ENCODE data around the gene LAMA2. TPM values are rescaled to one million over a fixed set of nuclear protein-coding genes. Genes with fewer than 3 reads are reported as not detected.
"Not testable (repeated sequence)": the region's sequence is repeated elsewhere in the genome, so short reads cannot be mapped to it uniquely, and the experiment has no call there.

Gene LAMA2
- total RNA-seq, 1 donor from 2014 or later, result 1.4 TPM

DNA sequence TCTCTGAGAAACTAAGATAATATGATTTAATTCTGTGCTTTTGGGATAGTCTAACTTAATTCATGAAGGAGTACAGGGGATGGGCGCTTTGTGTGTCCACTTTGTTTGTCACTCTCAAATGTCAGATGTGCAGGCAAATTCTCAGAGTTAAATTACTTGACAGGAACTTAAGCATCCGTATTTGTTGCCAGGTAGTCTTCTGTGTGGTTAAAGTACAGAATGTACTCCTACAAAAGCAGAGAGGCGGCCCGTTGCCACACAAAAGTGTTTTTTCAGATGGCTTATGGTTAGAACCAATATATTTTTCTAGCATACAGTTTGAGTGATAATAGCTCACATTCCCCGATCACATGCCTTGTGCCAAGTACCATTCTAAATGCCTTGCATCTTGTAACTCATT, 234.4 kb downstream of the LAMA2 start:
- intact Hi-C loops (cut with micrococcal nuclease), result no loop called here

DNA sequence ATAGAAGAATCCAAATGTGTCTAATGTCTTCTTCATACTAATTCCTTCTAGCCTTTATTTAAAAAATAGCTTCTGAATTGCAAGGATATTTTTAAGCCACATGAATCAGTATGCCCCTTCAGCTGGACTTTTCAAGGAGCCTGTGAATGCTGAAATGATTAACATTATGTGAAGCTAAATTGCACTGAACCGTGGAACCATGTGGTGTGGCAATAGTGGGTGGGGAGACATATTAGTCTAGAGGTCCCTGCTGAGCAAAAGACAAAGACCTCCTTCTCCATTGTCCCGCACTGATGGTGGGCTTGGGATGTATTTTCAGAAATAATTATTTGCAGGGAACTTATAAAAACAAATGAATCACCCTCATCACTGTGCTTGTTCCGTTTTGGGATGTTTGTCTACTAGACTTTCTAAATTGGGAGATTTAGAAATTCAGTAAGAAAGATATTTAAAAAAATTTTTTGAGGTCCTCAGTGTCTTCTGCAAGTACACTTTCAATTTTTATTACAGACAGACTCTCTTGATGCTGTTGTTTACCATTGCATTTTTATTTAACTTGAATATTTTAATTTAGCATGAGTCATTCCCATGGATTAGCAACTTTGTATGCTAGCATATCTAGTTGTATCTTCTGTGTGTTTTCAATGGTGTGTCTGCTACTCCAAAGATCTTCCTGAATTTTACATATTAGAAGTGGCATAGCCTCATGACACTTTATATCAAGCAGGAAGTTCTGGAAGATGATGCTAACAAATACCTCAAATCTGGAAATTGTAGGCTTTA, 238.1 kb downstream of the LAMA2 start:
- intact Hi-C loops (cut with micrococcal nuclease), result no loop called here

DNA sequence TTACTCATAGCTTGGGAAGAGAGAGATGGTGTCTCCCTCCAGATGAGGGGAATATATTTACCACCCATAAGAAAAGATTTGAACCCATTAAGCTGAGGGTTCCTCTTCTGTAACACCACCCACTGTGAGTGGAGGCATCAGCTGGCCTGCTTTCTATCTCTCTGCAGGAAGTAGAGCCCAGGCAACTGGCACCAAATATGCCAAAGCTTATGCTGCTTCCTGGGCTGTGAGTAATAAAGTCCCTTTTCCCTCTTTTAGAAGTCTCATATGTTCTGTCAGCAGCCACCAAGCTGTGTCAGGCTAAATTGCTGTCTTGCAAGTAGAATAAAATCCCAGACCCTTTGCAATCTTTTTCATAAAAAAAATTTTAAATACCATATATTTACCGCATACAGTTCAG, 241.4 kb downstream of the LAMA2 start:
- intact Hi-C loops (cut with micrococcal nuclease), result no loop called here

DNA sequence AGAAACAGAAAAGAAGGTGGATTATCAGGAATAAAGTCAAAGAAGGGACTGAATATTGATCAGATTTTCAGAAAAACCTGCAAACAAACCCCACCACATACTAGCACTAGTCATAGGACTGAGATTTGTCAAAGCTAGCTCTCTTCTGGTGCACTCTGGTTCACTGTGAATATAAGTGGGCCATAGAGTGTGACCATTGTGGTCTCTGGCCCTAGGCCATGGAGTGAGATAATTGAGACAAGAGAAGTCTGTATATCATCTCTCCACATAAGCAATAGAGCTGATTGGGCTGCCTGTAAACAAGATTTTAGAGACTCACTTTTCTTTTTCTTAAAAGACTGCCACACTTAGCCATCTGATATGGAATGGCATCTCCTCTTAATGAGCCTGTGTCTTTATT, 247.2 kb downstream of the LAMA2 start:
- intact Hi-C loops (cut with micrococcal nuclease), result no loop called here

DNA sequence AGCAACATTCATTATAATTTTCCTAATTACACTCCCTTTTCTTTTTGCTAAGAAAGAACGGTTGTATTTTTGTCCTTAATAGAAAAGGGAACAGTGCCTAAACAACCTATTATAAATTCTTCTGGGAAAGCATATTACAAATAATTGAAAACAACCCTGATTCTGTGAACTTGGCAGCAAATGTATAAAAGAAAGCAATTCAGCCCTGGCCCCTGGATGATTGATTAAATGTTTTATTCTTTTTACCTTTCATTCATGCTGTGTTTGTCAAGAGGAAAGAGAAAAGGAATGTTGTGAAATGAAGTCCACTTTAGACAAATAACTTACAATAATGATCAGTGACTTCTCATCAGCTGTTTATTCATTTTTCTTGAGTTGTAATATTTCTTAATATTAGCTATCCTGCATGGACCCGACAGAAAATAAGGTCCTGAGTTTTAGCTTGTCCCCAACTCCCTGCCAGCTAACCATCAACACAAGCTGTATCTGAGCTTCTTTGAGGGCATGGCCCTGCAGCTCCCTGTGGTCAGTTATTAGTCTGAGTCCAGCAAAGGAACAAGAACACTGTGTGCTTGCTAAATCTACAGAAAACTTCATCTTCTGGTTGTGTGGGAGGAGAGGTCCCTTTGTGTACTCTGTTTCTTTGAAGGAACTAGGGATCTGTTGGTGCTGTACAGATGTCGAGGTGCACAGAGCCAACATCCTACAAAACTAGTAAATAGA, 248.2 kb downstream of the LAMA2 start:
- intact Hi-C loops (cut with micrococcal nuclease), result no loop called here

DNA sequence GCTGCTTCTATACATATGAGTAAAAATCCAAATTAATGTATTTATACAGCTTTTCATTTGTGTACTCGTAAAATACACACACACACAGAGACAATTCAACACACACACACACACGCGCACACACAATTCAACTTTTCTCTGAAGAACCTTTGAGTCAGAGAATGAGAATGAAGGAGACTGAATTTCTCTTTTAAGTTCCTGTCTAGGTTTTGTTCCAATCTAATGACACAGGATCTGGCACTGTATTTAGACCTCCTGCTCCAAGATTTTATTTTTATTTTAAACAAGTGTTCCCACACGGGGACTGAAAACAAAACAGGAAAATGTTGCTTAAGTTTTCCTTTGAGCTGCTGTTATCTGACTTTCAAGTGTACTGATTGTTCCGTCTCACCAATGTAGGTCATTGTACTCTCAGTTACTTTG, 250.8 kb downstream of the LAMA2 start:
- intact Hi-C loops (cut with micrococcal nuclease), result no loop called here

DNA sequence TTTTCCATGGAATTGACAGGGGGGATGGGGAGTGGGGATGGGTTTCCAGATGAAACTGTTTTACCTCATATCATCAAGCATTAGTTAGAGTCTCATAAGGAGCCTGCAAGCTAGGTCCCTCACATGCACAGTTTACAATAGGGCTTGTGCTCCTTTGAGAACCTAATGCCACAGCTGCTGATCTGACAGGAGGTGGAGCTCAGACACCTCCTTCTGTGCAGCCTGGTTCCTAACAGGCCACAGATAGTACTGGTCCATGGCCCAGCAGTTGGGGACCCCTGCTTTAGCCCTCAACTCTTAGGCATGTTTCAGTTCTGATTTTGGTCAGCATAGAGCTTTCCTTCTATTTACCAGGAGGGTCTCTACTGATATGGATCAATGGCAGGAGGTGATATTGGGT, 251.6 kb downstream of the LAMA2 start:
- intact Hi-C loops (cut with micrococcal nuclease), result no loop called here

DNA sequence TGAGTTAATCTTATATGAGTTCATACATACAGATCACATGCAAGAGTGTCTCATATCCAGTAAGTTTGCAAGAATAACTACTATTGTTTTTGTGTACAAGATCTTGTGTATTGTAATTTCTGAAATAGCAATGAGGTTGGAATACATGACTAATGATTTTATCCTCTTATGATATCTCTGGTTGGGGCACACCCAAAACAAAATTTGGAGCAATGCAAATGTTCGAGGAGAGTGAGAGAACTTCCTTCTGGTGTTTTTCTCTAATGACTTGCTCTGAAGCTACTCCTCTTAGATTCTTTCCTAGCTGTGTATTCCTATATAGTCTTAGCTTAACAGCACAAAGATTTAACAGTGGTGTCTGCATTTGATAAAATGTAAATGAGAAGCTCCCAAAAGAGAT, 252.5 kb downstream of the LAMA2 start:
- intact Hi-C loops (cut with micrococcal nuclease), result no loop called here

DNA sequence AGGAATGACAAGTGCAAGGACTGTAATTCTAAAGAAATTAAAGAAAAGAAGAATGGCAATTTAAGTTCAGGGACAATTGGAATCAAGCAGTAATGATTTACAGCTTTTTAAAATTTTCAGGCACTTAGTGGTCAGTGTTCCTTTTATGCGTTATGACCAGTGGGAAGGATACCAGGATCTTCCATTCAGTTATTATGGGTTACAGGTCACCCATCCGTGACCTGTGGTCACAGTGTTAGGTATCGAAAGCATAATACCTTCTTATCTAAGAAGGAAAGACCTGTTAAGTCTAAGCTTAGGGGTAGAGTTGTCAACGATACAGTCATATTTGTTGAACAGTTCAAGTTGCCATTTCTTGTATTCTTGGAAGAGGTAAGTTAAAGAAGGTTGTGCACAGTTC, 253.8 kb downstream of the LAMA2 start:
- intact Hi-C loops (cut with micrococcal nuclease), result no loop called here

DNA sequence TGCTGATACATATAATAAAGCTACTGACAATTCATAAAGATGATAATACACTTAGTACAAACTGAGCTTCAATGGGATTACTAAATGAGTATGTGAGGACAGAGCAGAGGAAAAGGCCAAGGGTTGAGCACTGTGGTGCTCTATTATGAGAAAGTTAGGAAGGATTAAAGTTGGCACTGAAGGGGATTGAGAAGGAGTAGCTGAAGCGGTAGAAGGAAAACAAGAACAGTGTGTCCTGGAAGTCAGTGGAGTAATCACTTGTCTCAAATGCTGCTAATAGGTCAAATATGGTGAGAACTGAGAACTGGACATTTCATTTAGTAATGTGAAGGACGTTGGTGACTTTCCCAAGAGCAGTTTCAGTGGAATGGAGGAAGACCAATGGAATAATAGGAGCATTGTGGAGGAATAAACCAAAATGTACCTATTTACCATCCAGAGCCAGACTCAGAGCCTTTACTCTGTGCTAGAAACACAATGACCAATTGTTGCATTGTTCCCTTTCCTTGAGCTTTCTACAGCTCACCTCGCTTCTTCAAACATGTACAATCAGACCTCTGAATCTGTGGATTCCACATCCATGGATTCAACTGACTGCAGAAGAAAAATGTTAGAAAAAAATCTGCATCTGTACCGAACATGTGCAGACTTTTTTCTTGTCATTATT, 255.9 kb downstream of the LAMA2 start:
- intact Hi-C loops (cut with micrococcal nuclease), result no loop called here

DNA sequence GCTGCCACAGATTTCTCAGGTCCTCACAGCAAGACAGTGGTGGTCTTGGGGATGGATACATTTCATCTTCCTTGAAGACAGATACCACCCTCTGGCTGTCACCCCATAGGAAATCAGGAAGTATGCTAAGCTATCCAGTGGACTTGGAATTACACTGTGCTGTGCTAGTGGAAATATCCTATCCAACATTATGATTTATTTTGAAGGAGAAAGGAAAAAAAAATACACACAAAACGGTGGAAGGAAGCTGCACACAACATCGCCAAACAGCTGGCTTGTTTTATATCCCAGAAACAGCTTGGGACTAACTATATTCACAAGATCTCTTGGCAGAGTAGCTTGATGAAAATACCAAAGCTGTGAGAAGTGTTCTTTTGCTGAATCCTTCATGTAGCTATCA, 257.6 kb downstream of the LAMA2 start:
- intact Hi-C loops (cut with micrococcal nuclease), result no loop called here

DNA sequence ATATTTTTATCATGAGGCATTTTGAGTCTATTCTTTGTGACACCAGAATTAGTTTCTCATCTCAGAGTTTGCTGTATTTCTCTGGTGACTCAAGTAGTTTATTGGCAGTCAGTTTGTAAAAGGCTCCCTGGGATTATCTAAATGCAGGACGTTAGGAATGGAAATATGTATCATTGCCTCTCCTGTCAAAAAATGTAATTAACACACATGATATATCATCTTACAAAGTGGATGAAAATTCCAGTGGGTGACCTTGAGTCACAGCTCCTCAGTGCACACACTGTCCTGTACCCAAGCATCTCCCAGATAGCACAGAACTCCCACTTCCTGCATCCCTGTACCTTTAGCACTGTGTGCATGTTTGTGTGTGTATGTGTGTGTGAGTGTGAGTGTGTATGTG, 258.6 kb downstream of the LAMA2 start:
- intact Hi-C loops (cut with micrococcal nuclease), result no loop called here

DNA sequence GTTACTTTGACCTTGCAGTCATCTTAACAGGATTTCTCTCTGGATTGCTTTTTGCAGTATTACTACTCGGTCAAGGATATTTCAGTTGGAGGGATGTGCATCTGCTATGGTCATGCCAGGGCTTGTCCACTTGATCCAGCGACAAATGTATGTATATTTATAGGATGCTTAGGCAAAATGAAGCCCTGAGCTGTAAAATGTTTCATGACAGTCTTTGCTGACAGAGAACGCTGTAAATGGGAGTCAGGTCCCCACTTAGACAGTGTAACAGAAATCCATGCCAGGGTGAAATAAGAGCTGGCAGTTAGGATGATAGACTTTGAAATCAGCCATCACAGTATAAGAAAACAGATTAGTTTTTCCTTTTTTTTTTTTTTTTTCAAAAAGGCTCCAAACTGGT, 264.0 kb downstream of the LAMA2 start:
- intact Hi-C loops (cut with micrococcal nuclease), result no loop called here

DNA sequence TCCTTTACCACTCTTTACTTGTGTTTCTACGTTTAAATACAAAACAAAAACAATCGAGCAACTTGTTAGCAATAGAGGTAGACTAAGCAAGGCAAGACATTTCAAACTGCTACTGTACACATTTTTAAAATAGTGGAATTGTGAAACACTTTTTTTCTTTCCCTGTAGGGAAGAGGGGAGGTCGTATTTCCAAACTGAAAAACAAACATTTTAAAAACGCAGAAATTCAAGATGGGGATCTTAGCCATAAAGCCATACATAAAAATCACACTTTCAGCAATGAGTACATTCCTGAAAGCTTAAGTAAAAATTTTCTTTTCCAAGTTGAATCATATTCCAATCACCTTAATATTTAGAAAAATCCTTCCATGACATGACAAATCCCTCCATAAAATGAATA, 267.6 kb downstream of the LAMA2 start:
- intact Hi-C loops (cut with micrococcal nuclease), result no loop called here

DNA sequence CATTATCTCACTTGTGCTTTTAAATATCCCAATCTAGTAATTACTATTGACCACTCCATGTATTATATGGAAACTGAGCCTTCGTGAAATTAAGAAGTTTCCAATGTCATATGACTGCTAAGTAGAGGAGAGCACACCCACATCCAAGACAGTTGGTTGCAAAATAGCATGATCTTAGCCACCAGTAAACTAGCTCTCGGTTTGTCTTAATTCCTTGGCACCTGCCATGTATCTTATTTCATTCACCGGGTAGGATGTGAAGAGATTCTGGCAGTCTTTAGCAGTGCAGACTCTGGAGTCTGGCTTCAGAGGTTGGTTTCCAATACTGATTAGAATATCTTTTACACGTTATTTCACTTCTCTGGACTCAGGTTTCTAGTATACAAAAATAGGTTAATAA, 270.3 kb downstream of the LAMA2 start:
- intact Hi-C loops (cut with micrococcal nuclease), result no loop called here

DNA sequence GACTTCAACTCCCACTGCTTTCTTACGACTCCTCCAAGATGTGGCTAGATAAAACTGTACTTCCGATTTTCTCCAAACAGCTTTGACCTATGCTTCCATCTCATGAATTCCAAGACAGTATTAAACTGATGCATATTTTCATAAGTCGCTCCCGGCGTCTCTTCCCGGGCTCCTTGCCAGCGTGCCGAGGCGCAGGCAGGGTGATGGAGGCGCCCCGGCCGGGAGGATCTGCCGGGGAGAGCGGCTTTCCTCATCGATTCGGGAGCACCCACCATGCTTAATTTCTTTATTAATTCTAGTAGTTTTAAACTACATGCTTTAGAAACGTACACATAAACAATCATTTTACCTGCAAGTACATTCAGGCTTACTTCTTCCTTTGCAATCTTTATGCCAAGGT, 276.3 kb downstream of the LAMA2 start:
- intact Hi-C loops (cut with micrococcal nuclease), result not testable (repeated sequence)

DNA sequence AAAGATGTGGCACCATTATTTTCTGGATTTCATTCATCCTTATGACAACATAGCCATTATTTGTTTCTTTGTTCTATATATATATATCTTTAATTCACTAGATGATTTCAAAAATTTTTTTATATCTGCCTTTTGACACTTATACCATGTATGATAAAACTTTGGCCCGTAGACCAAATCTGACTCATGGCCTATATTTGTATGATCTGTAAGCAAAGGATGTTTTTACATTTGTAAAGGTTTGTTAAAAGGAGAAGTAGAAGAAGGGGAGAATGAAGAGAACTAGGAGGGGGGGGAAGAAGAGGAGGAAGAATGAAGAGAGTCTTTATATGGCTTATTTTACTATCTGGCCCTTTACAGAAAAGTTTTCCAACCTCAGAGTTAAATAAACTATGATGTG, 279.7 kb downstream of the LAMA2 start:
- intact Hi-C loops (cut with micrococcal nuclease), result no loop called here

DNA sequence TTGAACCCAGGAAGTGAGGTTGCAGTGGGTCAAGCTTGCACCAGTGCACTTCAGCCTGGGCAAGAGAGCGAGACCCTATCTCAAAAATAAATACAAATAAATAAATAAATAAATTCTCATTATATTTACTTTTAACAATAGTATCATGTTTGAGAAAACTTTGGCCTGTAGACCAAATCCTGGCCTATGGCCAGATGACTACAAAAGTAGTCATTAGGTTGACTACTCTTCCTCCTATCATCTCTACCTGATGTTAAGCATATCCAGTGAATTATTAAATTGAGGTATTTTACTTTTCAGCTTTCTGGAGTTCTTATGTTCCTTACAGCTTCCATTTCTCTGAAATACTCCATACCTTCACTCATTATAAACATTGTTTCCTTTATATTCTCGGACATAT, 280.6 kb downstream of the LAMA2 start:
- intact Hi-C loops (cut with micrococcal nuclease), result no loop called here

DNA sequence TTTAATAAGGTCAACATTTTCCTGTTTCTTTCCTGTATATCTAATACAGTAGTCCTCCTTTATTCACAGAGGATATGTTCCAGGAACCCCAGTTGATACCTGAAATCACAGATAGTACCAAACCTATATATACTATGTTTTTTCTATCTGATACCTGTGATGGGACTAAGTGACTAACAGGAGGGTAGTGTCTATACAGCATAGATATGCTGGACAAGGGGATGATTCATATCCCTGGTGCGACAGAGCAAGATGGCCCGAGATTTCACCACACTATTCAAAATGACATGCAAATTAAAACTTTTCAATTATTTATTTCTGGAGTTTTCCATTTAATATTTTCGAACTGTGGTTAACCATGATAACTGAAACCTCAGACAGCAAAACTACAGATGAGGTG, 281.1 kb downstream of the LAMA2 start:
- intact Hi-C loops (cut with micrococcal nuclease), result no loop called here

DNA sequence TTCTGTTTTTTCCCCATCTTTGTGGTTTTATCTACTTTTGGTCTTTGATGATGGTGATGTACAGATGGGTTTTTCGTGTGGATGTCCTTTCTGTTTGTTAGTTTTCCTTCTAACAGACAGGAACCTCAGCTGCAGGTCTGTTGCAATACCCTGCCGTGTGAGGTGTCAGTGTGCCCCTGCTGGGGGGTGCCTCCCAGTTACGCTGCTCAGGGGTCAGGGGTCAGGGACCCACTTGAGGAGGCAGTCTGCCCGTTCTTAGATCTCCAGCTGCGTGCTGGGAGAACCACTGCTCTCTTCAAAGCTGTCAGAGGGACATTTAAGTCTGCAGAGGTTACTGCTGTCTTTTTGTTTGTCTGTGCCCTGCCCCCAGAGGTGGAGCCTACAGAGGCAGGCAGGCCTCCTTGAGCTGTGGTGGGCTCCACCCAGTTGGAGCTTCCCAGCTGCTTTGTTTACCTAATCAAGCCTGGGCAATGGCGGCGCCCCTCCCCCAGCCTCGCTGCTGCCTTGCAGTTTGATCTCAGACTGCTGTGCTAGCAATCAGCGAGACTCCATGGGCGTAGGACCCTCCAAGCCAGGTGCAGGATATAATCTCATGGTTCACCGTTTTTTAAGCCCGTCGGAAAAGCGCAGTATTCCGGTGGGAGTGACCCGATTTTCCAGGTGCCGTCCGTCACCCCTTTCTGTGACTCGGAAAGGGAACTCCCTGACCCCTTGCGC, 289.5 kb downstream of the LAMA2 start:
- intact Hi-C loops (cut with micrococcal nuclease), result not testable (repeated sequence)

DNA sequence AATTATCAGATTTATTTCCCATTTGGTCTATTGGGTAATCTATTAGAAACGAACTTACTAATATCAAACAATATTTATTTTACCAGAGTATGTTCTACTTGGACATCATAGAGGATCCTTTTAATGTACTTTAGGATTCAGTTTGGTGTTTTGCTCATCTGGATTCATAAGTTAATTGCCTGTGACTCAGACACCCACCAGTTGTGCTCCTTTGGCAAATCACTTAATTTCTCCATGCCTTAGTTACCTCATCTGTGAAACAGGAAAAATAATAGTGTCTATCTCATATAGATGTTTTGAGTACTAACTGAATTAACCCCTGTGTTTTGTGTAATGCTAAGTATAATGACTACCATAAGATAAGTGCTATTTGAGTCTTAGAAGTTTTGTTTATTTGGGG, 292.1 kb downstream of the LAMA2 start:
- intact Hi-C loops (cut with micrococcal nuclease), result no loop called here

DNA sequence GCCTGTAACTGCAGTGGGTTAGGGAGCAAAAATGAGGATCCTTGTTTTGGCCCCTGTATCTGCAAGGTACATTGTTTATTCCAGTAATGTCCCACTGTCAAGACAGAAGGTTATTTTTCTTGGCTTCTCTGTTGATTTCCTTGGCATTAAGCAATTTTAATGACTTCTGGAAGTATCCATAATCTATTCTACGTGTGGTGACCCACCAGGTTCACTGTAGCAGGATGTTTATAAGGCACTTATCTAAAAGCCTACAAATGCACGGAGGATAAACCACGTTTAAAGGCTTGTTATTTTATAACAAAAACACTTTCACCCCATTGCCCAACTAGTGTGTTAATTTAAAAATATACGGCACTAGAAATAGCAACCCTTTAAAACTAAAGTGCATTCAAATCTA, 294.9 kb downstream of the LAMA2 start:
- intact Hi-C loops (cut with micrococcal nuclease), result no loop called here

Data from T-helper 2 cell treated with Interferon-gamma antibody and Interleukin-4, amounts not matched to agents 100 ng/mL and 5 ng/mL, for 36 hours (primary cell).